ENCODE data around the gene MAST4. TPM values are rescaled to one million over a fixed set of nuclear protein-coding genes. Genes with fewer than 3 reads are reported as not detected.

MAST4 gene
- total and polyA plus RNA-seq, 12 donors, result 29.6 to 93.3 (median 76.6) TPM

DNA sequence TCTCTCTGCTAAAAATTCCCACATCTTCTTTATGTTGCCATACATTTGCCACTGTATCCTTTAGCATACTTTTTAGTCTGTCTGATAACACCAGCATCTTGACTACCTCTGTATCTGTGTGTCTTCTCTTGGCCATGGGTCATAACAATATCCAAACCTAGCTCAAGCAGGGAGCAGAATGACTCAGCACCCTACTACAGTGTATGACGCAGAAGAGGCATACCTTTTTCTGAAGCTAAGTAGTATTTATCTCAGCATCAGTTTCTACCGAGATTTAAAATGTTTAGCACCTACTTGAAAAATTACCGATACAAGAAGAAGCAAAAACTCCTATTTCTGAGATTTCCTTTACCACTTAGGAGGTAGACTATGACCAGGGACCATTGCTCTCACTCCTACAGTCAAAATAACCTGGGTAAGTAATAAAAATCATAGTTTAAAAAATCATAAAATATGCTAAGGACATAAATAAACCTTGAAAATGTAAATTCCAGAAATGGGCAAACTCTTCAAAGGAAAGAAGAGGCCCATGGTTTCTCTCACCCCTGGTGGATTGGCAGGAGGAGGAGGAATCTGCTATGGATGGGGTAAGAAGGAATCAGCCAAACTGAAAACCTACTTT is 286.5 kb downstream of the MAST4 start:
- no peaks in the 10 kb centered on the region for H3K36me3 ChIP-seq
- no peaks in the 10 kb centered on the region for H3K27me3 ChIP-seq
- 43 to 63% methylated on average over 3 of the region's 3 CpGs for WGBS, 2 donors
- DNase-seq (no peak), ATAC-seq (peak in 6 of 8 donors; percentile 52 to 86 (median 74))
- peaks cover 5 to 41% (median 25%) of the 10 kb centered on the region in 9 donors for H3K4me1 ChIP-seq
- peak overlapping the region in 7 of 10 donors; percentile 2 to 75 (median 33) for H3K27ac ChIP-seq
- no peak overlapping the region for H3K4me3 ChIP-seq
- peaks cover 0 to 4% (median 0%) of the 10 kb centered on the region in 11 donors for H3K9me3 ChIP-seq
- TF ChIP-seq, protein P1, sequence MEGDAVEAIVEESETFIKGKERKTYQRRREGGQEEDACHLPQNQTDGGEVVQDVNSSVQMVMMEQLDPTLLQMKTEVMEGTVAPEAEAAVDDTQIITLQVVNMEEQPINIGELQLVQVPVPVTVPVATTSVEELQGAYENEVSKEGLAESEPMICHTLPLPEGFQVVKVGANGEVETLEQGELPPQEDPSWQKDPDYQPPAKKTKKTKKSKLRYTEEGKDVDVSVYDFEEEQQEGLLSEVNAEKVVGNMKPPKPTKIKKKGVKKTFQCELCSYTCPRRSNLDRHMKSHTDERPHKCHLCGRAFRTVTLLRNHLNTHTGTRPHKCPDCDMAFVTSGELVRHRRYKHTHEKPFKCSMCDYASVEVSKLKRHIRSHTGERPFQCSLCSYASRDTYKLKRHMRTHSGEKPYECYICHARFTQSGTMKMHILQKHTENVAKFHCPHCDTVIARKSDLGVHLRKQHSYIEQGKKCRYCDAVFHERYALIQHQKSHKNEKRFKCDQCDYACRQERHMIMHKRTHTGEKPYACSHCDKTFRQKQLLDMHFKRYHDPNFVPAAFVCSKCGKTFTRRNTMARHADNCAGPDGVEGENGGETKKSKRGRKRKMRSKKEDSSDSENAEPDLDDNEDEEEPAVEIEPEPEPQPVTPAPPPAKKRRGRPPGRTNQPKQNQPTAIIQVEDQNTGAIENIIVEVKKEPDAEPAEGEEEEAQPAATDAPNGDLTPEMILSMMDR (IDR thresholded peaks at IDR 0.05), result no peak
- intact Hi-C loops (cut with DNase I), result no loop called here

GRCh38 chr5:66884564-66885243 is 288.5 kb downstream of the MAST4 start:
- peaks cover 5 to 55% (median 40%) of the 10 kb centered on the region in 9 donors for H3K4me1 ChIP-seq
- H3K27ac ChIP-seq, result no peak overlapping the region
- ATAC-seq, result no peak
- intact Hi-C loops (cut with DNase I), result no loop called here
- no peak for DNase-seq
- H3K27me3 ChIP-seq, result no peaks in the 10 kb centered on the region
- H3K4me3 ChIP-seq, result no peak overlapping the region
- peaks cover 0 to 3% (median 0%) of the 10 kb centered on the region in 11 donors for H3K9me3 ChIP-seq
- TF ChIP-seq, protein P1 (IDR thresholded peaks at IDR 0.05), result no peak
- H3K36me3 ChIP-seq, result no peaks in the 10 kb centered on the region
- WGBS, 2 donors, result 69 to 75% methylated on average over 10 of the region's 10 CpGs

- Histone ChIP-seq H3K36me3 (no peaks in the 10 kb centered on the region), H3K4me3 (no peak overlapping the region), H3K4me1 (peaks cover 0 to 64% (median 40%) of the 10 kb centered on the region in 9 donors), H3K27ac (no peak overlapping the region), H3K9me3 (no peaks in the 10 kb centered on the region), H3K27me3 (no peaks in the 10 kb centered on the region)
- WGBS, 2 donors, result 65 to 75% methylated on average over 1 of the region's 1 CpG
- no peak for DNase-seq
- ATAC-seq, result no peak
- TF ChIP-seq, protein P1 (IDR thresholded peaks at IDR 0.05), result no peak
- intact Hi-C loops (cut with DNase I), result no loop called here
These were observed 290.7 kb downstream of the MAST4 start for GRCh38 chr5:66886941-66887340.

DNA sequence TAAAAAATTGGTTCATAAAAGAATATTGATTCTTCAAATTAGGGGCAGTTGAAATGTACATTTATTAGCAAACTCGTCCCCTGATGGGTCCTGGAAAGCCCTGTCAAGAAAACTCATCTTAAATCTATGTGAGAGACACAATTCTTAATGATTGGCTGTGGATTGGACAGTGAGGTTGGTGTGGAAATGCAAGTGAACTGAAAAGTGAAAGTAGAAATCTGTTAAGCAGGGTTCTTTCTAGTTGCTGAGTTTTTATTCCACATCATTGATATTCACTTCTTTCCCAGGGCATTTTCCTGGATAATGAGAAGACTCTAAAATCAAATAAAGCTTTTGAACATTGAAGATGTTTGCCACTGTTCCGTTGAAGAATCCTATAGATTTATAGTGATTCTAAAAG is 292.4 kb downstream of the MAST4 start:
- ATAC-seq (no peak), DNase-seq (no peak)
- peaks cover 0 to 61% (median 37%) of the 10 kb centered on the region in 9 donors for H3K4me1 ChIP-seq
- H3K4me3 ChIP-seq, result peak overlapping the region in 5 of 10 donors; percentile 2 to 27 (median 5)
- intact Hi-C loops (cut with DNase I), result no loop called here
- H3K9me3 ChIP-seq, result no peaks in the 10 kb centered on the region
- WGBS, 2 donors, result 58 to 70% methylated on average over 2 of the region's 2 CpGs
- peak overlapping the region in 3 of 10 donors; percentile 18 to 58 (median 41) for H3K27ac ChIP-seq
- H3K36me3 ChIP-seq, result no peaks in the 10 kb centered on the region
- TF ChIP-seq, protein P1 (IDR thresholded peaks at IDR 0.05), result no peak
- H3K27me3 ChIP-seq, result no peaks in the 10 kb centered on the region
